GM12878 (cell line): ENCODE measurements around the gene UBE2E2.
A peak's percentile ranks its signal among the peaks of the same experiment; 100 is the strongest.

ENCODE experiments used
- CTCF ChIP-seq, 3 experiments: IDR thresholded peaks in 2 of 3; conservative IDR thresholded peaks in 1 of 3; 2 replicates each; pipeline ENCODE4 v1.5.1; 2011; ENCODE audit warnings: low read depth in 3 of 3, low read length in 3 of 3, mild to moderate bottlenecking in 3 of 3, control low read depth in 2 of 3, moderate library complexity in 2 of 3, inconsistent platforms in 1 of 3, mixed read lengths in 1 of 3; ENCODE audit not compliant: control insufficient read depth in 2 of 3, insufficient read depth in 1 of 3; ENCODE audit errors: extremely low read depth in 1 of 3
- E2F8 ChIP-seq: fragments of 450-650 bp; IDR thresholded peaks from 2 replicates; pipeline ENCODE4 v1.6.1; 2018; ENCODE audit warnings: mild to moderate bottlenecking, low read depth, moderate library complexity; ENCODE audit not compliant: partially characterized antibody
- FOXM1 ChIP-seq: IDR thresholded peaks from 2 replicates; pipeline ENCODE4 v1.6.1; 2012; ENCODE audit warnings: low read depth, mild to moderate bottlenecking, inconsistent platforms, low read length, moderate library complexity
- HDAC6 ChIP-seq: fragments of 200-600 bp; sonication (generic); IDR thresholded peaks from one replicate; pipeline ENCODE4 v1.8.0; 2017; ENCODE audit warnings: antibody characterized with exemption; ENCODE audit not compliant: unreplicated experiment
- KDM1A ChIP-seq: fragments of 200-600 bp; sonication (generic); IDR thresholded peaks from 2 replicates; pipeline ENCODE4 v1.6.1; 2016; ENCODE audit warnings: borderline replicate concordance
- MTA3 ChIP-seq: IDR thresholded peaks from 2 replicates; pipeline ENCODE4 v1.6.1; 2012; ENCODE audit warnings: low read length, inconsistent platforms, borderline replicate concordance
- POLR2A ChIP-seq: IDR thresholded peaks from 2 replicates; pipeline ENCODE4 v1.6.1; 2011; ENCODE audit warnings: low read depth, mild to moderate bottlenecking, low read length
- TAF1 ChIP-seq: IDR thresholded peaks from 2 replicates; pipeline ENCODE4 v1.6.1; 2011; ENCODE audit warnings: mild to moderate bottlenecking, low read depth, low read length, borderline replicate concordance
- ZNF384 ChIP-seq: IDR thresholded peaks from 2 replicates; pipeline ENCODE4 v1.6.1; 2012; ENCODE audit warnings: low read depth, mild to moderate bottlenecking, low read length, improper control_type of control experiment, borderline replicate concordance

GRCh38 chr3:23444386-23444785 lies 241.3 kb downstream of the UBE2E2 start:
- TF ChIP-seq POLR2A (no peak), TAF1 (no peak), CTCF (IDR thresholded peaks at IDR 0.05 in 2 of 3, conservative IDR thresholded peaks at IDR 0.05 in 1 of 3; ENCODE audit: control insufficient read depth in 2 of 3, extremely low read depth in 1 of 3, insufficient read depth in 1 of 3, low read depth in 3 of 3, low read length in 3 of 3) (0 out of 6 replicates have a peak, but pooled peaks of 1 of the 3 experiments have one; percentile 2), ZNF384 (no peak), KDM1A (no peak), FOXM1 (no peak), E2F8 (no peak), HDAC6 (no peak), MTA3 (no peak)
